Measurements from ENCODE around the gene TMEM254. TPM values are rescaled to one million over a fixed set of nuclear protein-coding genes. Genes with fewer than 3 reads are reported as not detected.

The TMEM254 gene
- total and polyA plus RNA-seq, 2 donors (not counting 1 experiment from before 2014, with no cell fraction given), result 10.4 to 30.9 TPM

DNA sequence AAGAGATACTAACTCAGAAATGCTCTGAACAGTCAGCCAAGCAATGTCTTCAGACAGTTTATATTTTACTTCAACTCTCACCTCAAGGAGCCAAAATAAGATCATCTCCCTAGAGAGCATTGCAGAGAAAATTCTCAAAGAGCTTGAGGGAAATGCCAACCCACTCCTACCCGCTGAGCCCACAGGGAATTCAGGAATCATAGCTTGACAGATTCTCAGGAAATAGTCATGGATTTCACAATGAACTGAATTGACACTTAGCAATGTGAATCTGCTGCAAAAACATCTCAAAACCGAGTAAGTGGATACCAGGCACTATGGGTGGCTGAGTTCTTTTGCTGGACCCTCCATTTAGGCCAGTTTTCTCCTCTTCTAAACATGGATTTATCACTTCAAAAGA is 44.3 kb downstream of the TMEM254 start:
- Histone ChIP-seq H3K4me2 (ENCODE audit: extremely low read depth, insufficient read depth, low read length) (no peak overlapping the region), H3K36me3 (ENCODE audit: control insufficient read depth, insufficient read depth, low read length) (no peaks in the 10 kb centered on the region), H4K20me1 (ENCODE audit: control insufficient read depth, extremely low read depth, insufficient read depth, low read length) (no peaks in the 10 kb centered on the region), H3K4me1 (ENCODE audit: control insufficient read depth, extremely low read depth, insufficient read depth, low read length) (peaks cover 9% of the 10 kb centered on the region), H3K9ac (ENCODE audit: insufficient read depth, low read length) (no peak overlapping the region), H3K79me2 (ENCODE audit: control insufficient read depth, insufficient read depth, low read length) (no peaks in the 10 kb centered on the region), H3K9me3 (ENCODE audit: control insufficient read depth, insufficient read depth, low read depth, low read length) (no peaks in the 10 kb centered on the region), H3K27ac (ENCODE audit: insufficient read depth, low read length) (peak overlapping the region; percentile 13), H2AFZ (ENCODE audit: low read length) (no peak overlapping the region), H3K4me3 (replicated peaks in 1 of 4; ENCODE audit: control extremely low read depth in 1 of 4, insufficient read depth in 1 of 4, low read depth in 3 of 4, low read length in 4 of 4) (no peak overlapping the region), H3K27me3 (ENCODE audit: control insufficient read depth, insufficient read depth, low read length) (no peaks in the 10 kb centered on the region)
- DNase-seq (ENCODE audit: low read depth in 2 of 2), result peak in 1 of 2 donors; percentile 46
- TF ChIP-seq CTCF (conservative IDR thresholded peaks at IDR 0.05 in 1 of 2, IDR thresholded peaks at IDR 0.05 in 1 of 2; ENCODE audit: low read depth in 1 of 2, low read length in 2 of 2) (no peak), EZH2 (IDR thresholded peaks at IDR 0.05; ENCODE audit: low read length, missing control alignments) (no peak)

- Histone ChIP-seq H3K79me2 (ENCODE audit: control insufficient read depth, insufficient read depth, low read length) (no peaks in the 10 kb centered on the region), H4K20me1 (ENCODE audit: control insufficient read depth, extremely low read depth, insufficient read depth, low read length) (no peaks in the 10 kb centered on the region), H3K9me3 (ENCODE audit: control insufficient read depth, insufficient read depth, low read depth, low read length) (no peaks in the 10 kb centered on the region)
These were observed 48.4 kb downstream of the TMEM254 start for GRCh38 chr10:80126876-80127275.

GRCh38 chr10:80131499-80131901 is 53.0 kb downstream of the TMEM254 start:
- Histone ChIP-seq H3K4me3 (replicated peaks in 1 of 4; ENCODE audit: control extremely low read depth in 1 of 4, insufficient read depth in 1 of 4, low read depth in 3 of 4, low read length in 4 of 4) (no peak overlapping the region), H3K4me1 (ENCODE audit: control insufficient read depth, extremely low read depth, insufficient read depth, low read length) (peaks cover 6% of the 10 kb centered on the region), H2AFZ (ENCODE audit: low read length) (no peak overlapping the region), H4K20me1 (ENCODE audit: control insufficient read depth, extremely low read depth, insufficient read depth, low read length) (no peaks in the 10 kb centered on the region), H3K27me3 (ENCODE audit: control insufficient read depth, insufficient read depth, low read length) (no peaks in the 10 kb centered on the region), H3K9me3 (ENCODE audit: control insufficient read depth, insufficient read depth, low read depth, low read length) (no peaks in the 10 kb centered on the region), H3K27ac (ENCODE audit: insufficient read depth, low read length) (no peak overlapping the region), H3K36me3 (ENCODE audit: control insufficient read depth, insufficient read depth, low read length) (no peaks in the 10 kb centered on the region), H3K79me2 (ENCODE audit: control insufficient read depth, insufficient read depth, low read length) (peaks cover 13% of the 10 kb centered on the region), H3K4me2 (ENCODE audit: extremely low read depth, insufficient read depth, low read length) (no peak overlapping the region), H3K9ac (ENCODE audit: insufficient read depth, low read length) (no peak overlapping the region)
- peak in 1 of 2 donors; percentile 32 for DNase-seq (ENCODE audit: low read depth in 2 of 2)
- TF ChIP-seq CTCF (conservative IDR thresholded peaks at IDR 0.05 in 1 of 2, IDR thresholded peaks at IDR 0.05 in 1 of 2; ENCODE audit: low read depth in 1 of 2, low read length in 2 of 2), result no peak

More at GRCh38 chr10:80126876-80127275, 48.4 kb downstream of the TMEM254 start:
- TF ChIP-seq CTCF (conservative IDR thresholded peaks at IDR 0.05 in 1 of 2, IDR thresholded peaks at IDR 0.05 in 1 of 2; ENCODE audit: low read depth in 1 of 2, low read length in 2 of 2) (no peak), EZH2 (IDR thresholded peaks at IDR 0.05; ENCODE audit: low read length, missing control alignments) (no peak)
- DNase-seq (ENCODE audit: low read depth in 2 of 2), result no peak
- H3K4me3 ChIP-seq (replicated peaks in 1 of 4; ENCODE audit: control extremely low read depth in 1 of 4, insufficient read depth in 1 of 4, low read depth in 3 of 4, low read length in 4 of 4), result no peak overlapping the region
- no peak overlapping the region for H3K27ac ChIP-seq (ENCODE audit: insufficient read depth, low read length)
- no peak overlapping the region for H2AFZ ChIP-seq (ENCODE audit: low read length)
- H3K4me1 ChIP-seq (ENCODE audit: control insufficient read depth, extremely low read depth, insufficient read depth, low read length), result peaks cover 9% of the 10 kb centered on the region
- no peaks in the 10 kb centered on the region for H3K27me3 ChIP-seq (ENCODE audit: control insufficient read depth, insufficient read depth, low read length)
- no peak overlapping the region for H3K4me2 ChIP-seq (ENCODE audit: extremely low read depth, insufficient read depth, low read length)
- H3K9ac ChIP-seq (ENCODE audit: insufficient read depth, low read length), result no peak overlapping the region
- H3K36me3 ChIP-seq (ENCODE audit: control insufficient read depth, insufficient read depth, low read length), result no peaks in the 10 kb centered on the region
